GM18909 (cell line): Measurements from ENCODE around the gene LRRC1.

Experiments
- ATAC-seq: cut with Tn5 transposase; IDR thresholded peaks from one replicate; pipeline ENCODE4 v1.9.1; 2021; ENCODE audit warnings: mild to moderate bottlenecking; ENCODE audit not compliant: unreplicated experiment, poor library complexity

The LRRC1 gene

GRCh38 chr6:53813096-53813495 is 18.3 kb downstream of the LRRC1 start:
- no peak for ATAC-seq

DNA sequence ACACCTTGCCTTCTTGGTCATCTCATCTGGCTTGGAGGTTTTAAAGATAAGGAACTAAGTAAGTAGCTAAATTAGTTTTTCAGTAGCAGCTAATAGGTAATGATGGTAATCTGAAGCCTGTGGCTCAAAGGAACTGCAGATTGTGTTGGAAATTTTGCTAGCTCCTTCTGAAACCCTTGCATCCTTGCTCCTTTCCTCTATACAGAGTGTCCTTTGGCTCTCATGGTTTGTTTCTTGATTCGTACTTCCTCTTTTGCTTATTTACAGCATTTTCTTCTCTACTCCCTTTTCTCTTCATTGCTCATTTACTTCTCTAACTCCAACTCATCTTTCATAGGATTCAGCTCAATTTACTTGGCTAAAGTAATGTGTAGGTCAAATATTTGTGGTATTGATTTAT is 19.0 kb downstream of the LRRC1 start:
- ATAC-seq, result peak; percentile 29

- no peak for ATAC-seq
Observed at GRCh38 chr6:53814353-53814752, 19.5 kb downstream of the LRRC1 start.

DNA sequence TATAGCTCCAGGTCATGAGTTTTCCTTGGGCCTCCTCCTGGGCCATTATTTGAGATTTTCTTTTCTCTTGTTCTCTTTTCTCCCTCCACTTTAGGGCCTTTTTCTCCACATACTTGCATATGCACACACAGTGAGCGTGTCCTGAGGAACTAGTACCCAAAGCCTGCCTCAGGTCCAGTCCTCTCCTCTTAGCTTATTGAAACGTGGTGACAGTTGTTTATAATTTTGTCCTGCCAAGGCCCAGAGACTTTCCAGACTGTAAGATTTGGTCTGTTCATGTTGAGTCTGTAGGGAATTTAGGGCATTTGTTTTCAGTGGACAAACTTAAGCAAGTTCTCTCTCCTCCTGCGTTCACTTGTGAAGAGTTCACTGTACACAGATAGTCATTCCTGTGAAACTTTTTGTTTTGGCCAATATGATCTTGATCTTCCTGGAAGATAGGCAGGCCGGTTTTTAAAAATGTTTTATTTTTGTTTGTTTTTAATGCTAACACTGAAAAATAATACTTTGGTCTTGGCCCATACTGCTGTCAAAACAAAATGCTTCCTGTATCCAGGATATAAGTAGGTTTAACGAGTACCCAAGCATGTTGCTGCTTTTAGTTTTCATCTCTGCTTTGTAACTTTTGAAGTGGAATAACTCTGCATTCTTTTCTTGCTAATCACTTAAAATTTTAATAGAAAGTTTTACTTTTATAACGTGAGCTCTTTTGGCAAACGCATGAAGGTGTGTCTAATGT is 20.7 kb downstream of the LRRC1 start:
- no peak for ATAC-seq

- no peak for ATAC-seq
Observed at GRCh38 chr6:53818858-53819609, 24.2 kb downstream of the LRRC1 start.

DNA sequence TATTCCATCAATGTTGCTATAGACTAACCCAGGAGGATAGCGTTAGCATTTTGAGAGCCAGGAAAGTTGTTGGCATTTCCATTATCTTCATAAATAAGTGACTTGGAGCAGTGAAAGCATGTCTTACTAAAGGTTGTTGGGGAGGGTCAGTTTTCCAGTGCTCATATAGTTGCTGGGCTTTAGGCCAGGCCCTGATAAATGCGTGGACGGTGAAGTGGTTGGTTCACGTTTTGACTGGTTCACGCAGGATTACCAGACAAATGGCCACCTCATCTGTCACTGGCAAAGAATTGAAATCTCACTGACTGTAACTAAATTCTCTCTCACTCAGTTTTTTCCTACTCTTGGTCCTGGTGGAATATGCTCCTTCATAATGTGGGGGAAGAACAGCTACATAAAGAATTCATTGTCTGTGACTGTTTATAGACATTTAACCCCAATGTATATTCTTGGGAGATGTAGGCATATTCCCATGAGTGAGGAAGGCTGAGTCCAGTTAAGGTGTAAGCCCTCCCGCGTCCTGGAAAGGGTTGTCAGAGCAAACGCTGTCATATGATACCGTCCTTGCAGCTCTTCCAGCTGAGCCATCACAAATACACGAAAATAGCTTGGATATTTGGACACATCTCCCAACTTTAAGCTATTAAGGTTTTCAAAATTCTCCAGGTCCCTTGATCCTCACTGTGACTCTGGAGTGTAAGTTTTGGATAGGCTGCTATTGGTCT is 27.8 kb downstream of the LRRC1 start:
- no peak for ATAC-seq

DNA sequence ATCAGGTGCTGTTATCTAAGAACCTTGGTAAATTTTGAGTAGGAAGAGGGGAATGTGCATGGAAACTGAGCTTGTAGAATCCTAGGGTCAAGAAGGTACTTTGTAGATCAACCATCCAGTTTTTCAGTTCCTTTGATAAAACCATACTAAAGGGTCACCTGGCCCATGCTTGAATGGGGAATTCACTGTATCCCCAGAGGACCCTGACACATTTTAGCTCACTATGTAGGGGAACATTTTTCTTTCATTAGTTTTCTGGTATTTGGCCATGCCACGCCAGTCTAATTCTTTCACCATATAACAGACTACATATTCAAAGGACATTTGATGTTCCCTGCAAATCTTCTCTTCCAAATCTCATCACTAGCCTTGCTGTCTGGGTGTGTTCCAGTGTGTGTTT is 29.9 kb downstream of the LRRC1 start:
- no peak for ATAC-seq

GRCh38 chr6:53825532-53826321 is 30.9 kb downstream of the LRRC1 start:
- ATAC-seq, result peak; percentile 58

GRCh38 chr6:53827531-53827930 is 32.7 kb downstream of the LRRC1 start:
- ATAC-seq, result no peak

GRCh38 chr6:53828215-53828614 is 33.4 kb downstream of the LRRC1 start:
- no peak for ATAC-seq

DNA sequence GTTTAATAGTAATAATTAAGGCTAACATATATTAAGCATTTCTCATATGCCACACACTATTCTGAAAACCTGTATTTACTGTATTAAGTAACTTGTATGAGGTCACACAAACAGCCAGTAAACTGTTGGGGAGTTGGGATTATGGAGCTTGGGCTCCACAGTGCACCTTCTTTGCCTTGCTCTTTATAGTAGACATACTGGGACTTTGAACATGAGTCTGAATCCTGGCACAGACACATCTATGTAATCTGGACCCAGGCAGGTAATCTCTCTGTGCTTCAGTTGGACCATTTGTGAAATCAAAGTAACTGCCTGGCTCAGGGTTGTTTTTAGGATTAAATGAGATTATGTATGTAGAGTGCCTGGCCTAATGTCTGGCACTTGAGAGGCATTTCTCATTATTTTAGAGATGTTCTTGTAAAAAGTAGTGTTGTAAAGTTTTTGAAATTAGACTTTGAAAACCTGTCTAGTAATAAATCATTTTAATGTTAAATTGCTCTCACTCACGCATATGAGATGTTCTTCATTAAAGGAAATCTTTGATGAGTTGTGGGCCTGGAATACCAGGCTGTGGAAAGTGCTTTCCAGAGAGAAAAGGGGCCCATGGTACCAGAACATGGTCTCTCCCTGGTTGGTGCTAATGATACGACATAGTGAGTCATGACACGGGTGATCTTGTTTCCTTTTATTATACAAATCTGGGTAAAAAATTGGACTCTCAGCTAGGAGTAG is 34.3 kb downstream of the LRRC1 start:
- ATAC-seq, result no peak

GRCh38 chr6:53829698-53830221 is 35.0 kb downstream of the LRRC1 start:
- ATAC-seq, result no peak

- ATAC-seq, result no peak
Observed at GRCh38 chr6:53830366-53830765, 35.6 kb downstream of the LRRC1 start.

DNA sequence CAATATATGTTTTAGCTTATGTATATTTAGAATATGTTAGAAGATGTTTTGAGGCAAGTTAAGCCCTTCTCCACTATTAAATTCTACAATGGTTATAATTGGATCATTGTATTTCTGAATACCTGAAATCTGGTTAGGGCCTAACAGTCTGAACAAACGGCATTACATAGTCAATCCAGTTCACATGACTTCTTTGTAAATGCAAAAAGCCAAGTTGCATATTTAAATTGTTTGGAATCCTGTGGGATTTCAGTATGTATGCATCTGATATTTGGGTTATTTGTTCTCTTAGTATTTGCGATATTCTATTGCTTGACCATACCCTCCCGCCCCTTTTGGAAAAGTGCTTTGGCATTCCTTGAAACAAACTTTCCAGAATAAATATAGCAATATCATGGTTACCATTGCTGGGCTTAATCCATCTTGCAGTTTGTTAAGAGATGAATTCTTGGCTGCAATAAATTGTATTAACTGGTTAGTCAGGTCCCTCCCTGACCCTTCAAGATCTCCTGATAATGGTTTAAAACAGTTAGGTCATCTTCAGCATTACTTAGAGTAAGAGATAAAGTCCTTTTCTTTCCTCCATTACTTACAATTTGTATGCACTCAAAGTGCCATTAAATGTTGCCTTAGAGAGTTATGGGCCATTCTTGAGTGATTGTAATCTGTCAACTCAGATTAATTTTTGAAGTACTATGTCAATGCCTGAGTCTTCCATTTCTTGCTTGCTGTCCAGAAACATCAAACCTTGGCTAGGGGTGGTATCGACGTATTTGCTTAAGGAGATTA is 36.5 kb downstream of the LRRC1 start:
- ATAC-seq, result no peak

DNA sequence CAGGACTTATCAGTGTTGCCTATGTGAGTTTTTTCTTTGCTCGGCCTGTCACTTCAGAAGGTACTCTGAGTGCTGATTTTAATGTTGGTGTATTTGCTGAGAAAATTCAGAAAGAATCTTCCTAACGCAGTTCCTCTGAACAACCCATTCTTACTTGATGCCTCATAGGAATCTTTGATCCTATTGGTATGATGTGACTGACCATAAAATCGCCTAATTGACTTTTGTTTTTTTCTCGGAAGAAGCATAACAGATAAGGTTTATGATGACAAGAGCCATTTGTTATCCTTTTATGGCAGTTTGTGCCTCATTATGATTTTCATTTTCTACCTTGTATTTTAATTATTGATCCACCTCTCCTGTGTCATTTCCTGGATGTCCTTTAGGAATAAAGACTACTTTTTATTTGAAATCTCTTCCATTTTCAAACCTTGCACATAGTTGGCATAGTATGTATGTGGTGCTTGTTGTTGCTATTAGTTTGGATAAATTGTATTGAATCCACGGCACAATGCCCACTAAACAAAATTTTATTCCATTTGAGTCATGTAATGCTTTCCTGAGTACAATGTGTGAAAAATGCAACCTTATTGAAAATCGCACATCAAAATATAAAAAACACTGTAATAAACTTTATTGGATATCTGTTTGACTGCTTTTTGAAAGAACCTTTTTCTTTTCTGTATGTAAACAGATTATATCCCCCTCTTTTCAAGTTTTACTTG is 37.3 kb downstream of the LRRC1 start:
- ATAC-seq, result no peak

- ATAC-seq, result no peak
Observed at GRCh38 chr6:53833155-53833554, 38.4 kb downstream of the LRRC1 start.

- ATAC-seq, result no peak
Observed at GRCh38 chr6:53834132-53834531, 39.3 kb downstream of the LRRC1 start.
